WTC11 (cell line): Measurements from ENCODE around the gene UBL3.

Experiments used
- CTCF ChIP-seq: fragments of 200-600 bp; IDR thresholded peaks from 2 replicates; pipeline ENCODE4 v1.8.0; 2022; ENCODE audit warnings: antibody characterized with exemption
- MAX ChIP-seq: sonication (generic); formaldehyde crosslinking; IDR thresholded peaks from 2 replicates; pipeline ENCODE4 v1.8.0; 2022; ENCODE audit warnings: mild to moderate bottlenecking, missing genetic modification reagents
- NFE2L1 ChIP-seq: sonication (generic); formaldehyde crosslinking; IDR thresholded peaks from 2 replicates; pipeline ENCODE4 v1.8.1; 2023; ENCODE audit warnings: missing genetic modification reagents
- NR1H2 ChIP-seq: sonication (generic); formaldehyde crosslinking; IDR thresholded peaks from 2 replicates; pipeline ENCODE4 v1.9.0; 2021; ENCODE audit warnings: mild to moderate bottlenecking, moderate library complexity, missing genetic modification reagents
- STAT6 ChIP-seq: sonication (generic); formaldehyde crosslinking; conservative IDR thresholded peaks from 2 replicates; pipeline ENCODE4 v1.8.1; 2023; ENCODE audit warnings: mild to moderate bottlenecking, low read depth, missing genetic modification reagents, moderate library complexity
- USF1 ChIP-seq: sonication (generic); formaldehyde crosslinking; IDR thresholded peaks from 2 replicates; pipeline ENCODE4 v1.8.0; 2022; ENCODE audit warnings: mild to moderate bottlenecking, missing genetic modification reagents
- ZNF263 ChIP-seq: sonication (generic); formaldehyde crosslinking; IDR thresholded peaks from 2 replicates; pipeline ENCODE4 v1.8.1; 2022; ENCODE audit warnings: low read depth, mild to moderate bottlenecking, moderate library complexity, missing genetic modification reagents

- TF ChIP-seq MAX (CRISPR knock-in tag) (no peak), CTCF (no peak), ZNF263 (CRISPR knock-in tag) (no peak), NFE2L1 (CRISPR knock-in tag) (no peak), USF1 (CRISPR knock-in tag) (no peak), NR1H2 (CRISPR knock-in tag) (no peak), STAT6 (CRISPR knock-in tag) (no peak)
Observed at GRCh38 chr13:29758531-29759114, 91.8 kb downstream of the UBL3 start.
